OCI-LY7 (cell line): Measurements from ENCODE around the gene NXPH2. TPM values are rescaled to one million over a fixed set of nuclear protein-coding genes. Genes with fewer than 3 reads are reported as not detected.

ENCODE experiments used
- BruUV-seq: library from RNA; stranded (reverse); fragments of 400-500 nt; replicated peaks from 2 replicates; lab custom pipeline; 2021; lab: Mats Ljungman, UMichigan
- CTCF ChIA-PET: fragments of 300-600 bp; sonication (Branson Sonifier 250); formaldehyde crosslinking; loops from one replicate; lab custom pipeline; 2022; ENCODE audit warnings: antibody characterized with exemption; ENCODE audit not compliant: unreplicated experiment; lab: Charles Lee
- POLR2A ChIA-PET: fragments of 300-600 bp; sonication (Branson Sonifier 250); formaldehyde crosslinking; loops from one replicate; lab custom pipeline; 2022; ENCODE audit warnings: antibody characterized with exemption; lab: Charles Lee
- DNase-seq: peaks from one replicate; pipeline ENCODE4 v3.0.0-alpha.2; 2015; ENCODE audit warnings: low spot score
- H2AFZ ChIP-seq: fragments of 200-600 bp; sonication (generic), shearing (Covaris generic); 2 replicates; pipeline ENCODE4 v1.6.1; 2014; ENCODE audit warnings: mild to moderate bottlenecking, antibody characterized with exemption, low read length, moderate library complexity
- H3K27ac ChIP-seq: fragments of 200-600 bp; sonication (generic); 2 replicates; pipeline ENCODE4 v1.5.1; 2014; ENCODE audit warnings: mixed run types, low read depth, mild to moderate bottlenecking, moderate library complexity, low read length, inconsistent platforms; ENCODE audit not compliant: poor library complexity, severe bottlenecking
- H3K36me3 ChIP-seq: fragments of 200-600 bp; sonication (generic); 2 replicates; pipeline ENCODE4 v1.6.1; 2014; ENCODE audit warnings: mild to moderate bottlenecking, antibody characterized with exemption, low read length, moderate library complexity, mixed read lengths; ENCODE audit not compliant: insufficient read depth
- H3K4me1 ChIP-seq: fragments of 200-600 bp; sonication (generic); 2 replicates; pipeline ENCODE4 v1.5.1; 2014; ENCODE audit warnings: mild to moderate bottlenecking, low read length; ENCODE audit not compliant: insufficient read depth, poor library complexity, severe bottlenecking
- H3K4me2 ChIP-seq: fragments of 200-600 bp; sonication (generic); 2 replicates; pipeline ENCODE4 v1.6.1; 2014; ENCODE audit warnings: mild to moderate bottlenecking, low read length
- H3K4me3 ChIP-seq: fragments of 200-600 bp; sonication (generic); 2 replicates; pipeline ENCODE4 v1.5.1; 2014; ENCODE audit warnings: mild to moderate bottlenecking, low read depth, low read length; ENCODE audit not compliant: poor library complexity, severe bottlenecking
- H3K79me2 ChIP-seq: fragments of 200-600 bp; sonication (generic); 2 replicates; pipeline ENCODE4 v1.6.1; 2016; ENCODE audit warnings: low read depth, mild to moderate bottlenecking, low read length, moderate library complexity, mixed read lengths; ENCODE audit not compliant: insufficient read depth
- H3K9me2 ChIP-seq: fragments of 200-600 bp; sonication (generic); 2 replicates; pipeline ENCODE4 v1.6.1; 2016; ENCODE audit warnings: mild to moderate bottlenecking, low read length, mixed read lengths; ENCODE audit not compliant: insufficient read depth
- H3K9me3 ChIP-seq: fragments of 200-600 bp; sonication (generic); 2 replicates; pipeline ENCODE4 v1.6.1; 2014; ENCODE audit warnings: mild to moderate bottlenecking, mixed run types, low read length, mixed read lengths
- H4K20me1 ChIP-seq: fragments of 200-600 bp; sonication (generic); 2 replicates; pipeline ENCODE4 v1.6.1; 2014; ENCODE audit warnings: mild to moderate bottlenecking, antibody characterized with exemption, low read length, moderate library complexity, mixed read lengths; ENCODE audit not compliant: insufficient read depth
- EZH2phosphoT487 ChIP-seq: fragments of 200-600 bp; sonication (generic); IDR thresholded peaks from 2 replicates; pipeline ENCODE4 v1.6.1; 2018; ENCODE audit warnings: low read depth, borderline replicate concordance, mild to moderate bottlenecking, mixed run types, antibody characterized with exemption, low read length, moderate library complexity, mixed read lengths
- intact Hi-C: fragments of 100-400 bp; cut with micrococcal nuclease; formaldehyde crosslinking; loops from one replicate; pipeline ENCODE4 v1.10.0; 2022; ENCODE audit not compliant: unreplicated experiment
- total RNA-seq, 2 experiments: library from RNA; depleted of rRNA in 1 of 2; stranded (reverse); fragments of >200 nt in 1 of 2; shearing (Covaris generic) in 1 of 2; gene quantifications; 2 replicates each; pipeline ENCODE4 v1.2.3, GENCODE V29; 2014 to 2022
- TF ChIP-seq, protein P1 (sequence below): fragments of 200-600 bp; sonication (generic); conservative IDR thresholded peaks from 2 replicates; pipeline ENCODE4 v1.5.1; 2014; ENCODE audit warnings: mild to moderate bottlenecking, antibody characterized with exemption, low read length, moderate library complexity, mixed read lengths

NXPH2 gene
- total RNA-seq, 2 experiments from 2014 or later, result not detected

DNA sequence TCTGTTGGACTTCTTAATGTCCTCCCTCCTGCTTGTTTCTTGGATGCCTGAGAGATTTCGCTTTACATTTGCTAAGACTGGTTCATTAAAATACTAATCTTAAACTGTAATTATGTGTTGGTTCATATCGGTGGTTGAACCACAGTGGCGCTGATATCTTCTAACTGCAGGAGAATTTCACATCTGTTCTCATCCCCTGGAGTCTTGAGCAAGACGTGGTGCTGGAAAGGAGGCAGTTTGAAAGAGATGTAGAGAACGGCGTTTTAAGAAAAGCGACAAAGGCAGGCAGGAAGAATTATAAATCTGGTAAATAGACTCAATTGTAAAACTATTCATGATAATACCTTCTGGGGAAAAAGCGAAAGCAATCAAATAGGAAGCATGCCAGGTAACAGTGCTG lies 79.5 kb downstream of the NXPH2 start:
- ChIA-PET CTCF (no interaction called here), POLR2A (no interaction called here)
- no peak overlapping the region for H3K27ac ChIP-seq
- H3K79me2 ChIP-seq, result no peaks in the 10 kb centered on the region
- TF ChIP-seq, protein P1, sequence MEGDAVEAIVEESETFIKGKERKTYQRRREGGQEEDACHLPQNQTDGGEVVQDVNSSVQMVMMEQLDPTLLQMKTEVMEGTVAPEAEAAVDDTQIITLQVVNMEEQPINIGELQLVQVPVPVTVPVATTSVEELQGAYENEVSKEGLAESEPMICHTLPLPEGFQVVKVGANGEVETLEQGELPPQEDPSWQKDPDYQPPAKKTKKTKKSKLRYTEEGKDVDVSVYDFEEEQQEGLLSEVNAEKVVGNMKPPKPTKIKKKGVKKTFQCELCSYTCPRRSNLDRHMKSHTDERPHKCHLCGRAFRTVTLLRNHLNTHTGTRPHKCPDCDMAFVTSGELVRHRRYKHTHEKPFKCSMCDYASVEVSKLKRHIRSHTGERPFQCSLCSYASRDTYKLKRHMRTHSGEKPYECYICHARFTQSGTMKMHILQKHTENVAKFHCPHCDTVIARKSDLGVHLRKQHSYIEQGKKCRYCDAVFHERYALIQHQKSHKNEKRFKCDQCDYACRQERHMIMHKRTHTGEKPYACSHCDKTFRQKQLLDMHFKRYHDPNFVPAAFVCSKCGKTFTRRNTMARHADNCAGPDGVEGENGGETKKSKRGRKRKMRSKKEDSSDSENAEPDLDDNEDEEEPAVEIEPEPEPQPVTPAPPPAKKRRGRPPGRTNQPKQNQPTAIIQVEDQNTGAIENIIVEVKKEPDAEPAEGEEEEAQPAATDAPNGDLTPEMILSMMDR, result no peak
- no peak for TF ChIP-seq EZH2phosphoT487
- no peaks in the 10 kb centered on the region for H4K20me1 ChIP-seq
- no peaks in the 10 kb centered on the region for H3K36me3 ChIP-seq
- no peaks in the 10 kb centered on the region for H3K9me2 ChIP-seq
- no peak overlapping the region for H3K4me2 ChIP-seq
- H2AFZ ChIP-seq, result no peak overlapping the region
- no peaks in the 10 kb centered on the region for H3K9me3 ChIP-seq
- intact Hi-C loops, result no loop called here
- BruUV-seq, result no TSS peak
- no peak overlapping the region for H3K4me3 ChIP-seq
- DNase-seq, result no peak
- no peaks in the 10 kb centered on the region for H3K4me1 ChIP-seq

- H4K20me1 ChIP-seq, result no peaks in the 10 kb centered on the region
- no peaks in the 10 kb centered on the region for H3K36me3 ChIP-seq
- no peak for DNase-seq
- H3K4me1 ChIP-seq, result no peaks in the 10 kb centered on the region
- no peak overlapping the region for H3K27ac ChIP-seq
- intact Hi-C loops, result no loop called here
- no peak overlapping the region for H3K4me3 ChIP-seq
- ChIA-PET POLR2A (no interaction called here), CTCF (no interaction called here)
- TF ChIP-seq EZH2phosphoT487, result no peak
- TF ChIP-seq, protein P1, result no peak
- H3K79me2 ChIP-seq, result no peaks in the 10 kb centered on the region
- BruUV-seq, result no TSS peak
- H2AFZ ChIP-seq, result no peak overlapping the region
- no peaks in the 10 kb centered on the region for H3K9me3 ChIP-seq
- H3K4me2 ChIP-seq, result no peak overlapping the region
- H3K9me2 ChIP-seq, result no peaks in the 10 kb centered on the region
Measured at GRCh38 chr2:138699421-138699820, 80.8 kb downstream of the NXPH2 start.

DNA sequence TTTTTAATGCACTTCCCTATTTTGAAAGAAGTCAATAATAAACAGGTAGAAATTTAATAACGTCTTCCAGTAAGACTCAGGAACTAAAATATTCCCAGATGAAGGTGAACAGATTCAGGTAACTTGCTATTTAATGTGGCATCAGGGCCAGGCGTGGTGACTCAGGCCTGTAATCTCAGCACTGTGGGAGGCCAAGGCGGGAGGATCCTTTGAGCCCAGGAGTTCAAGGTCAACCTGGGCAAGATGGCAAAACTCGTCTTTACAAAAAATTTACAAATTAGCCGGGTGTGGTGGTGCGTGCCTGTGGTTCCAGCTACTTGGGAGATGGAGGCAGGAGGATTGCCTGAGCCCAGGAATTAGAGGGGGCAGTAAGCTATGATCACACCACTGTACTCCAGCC lies 81.8 kb downstream of the NXPH2 start:
- DNase-seq, result no peak
- no peak overlapping the region for H3K4me3 ChIP-seq
- no peaks in the 10 kb centered on the region for H3K4me1 ChIP-seq
- H3K4me2 ChIP-seq, result no peak overlapping the region
- POLR2A ChIA-PET, result no interaction called here
- H3K79me2 ChIP-seq, result no peaks in the 10 kb centered on the region
- no peak overlapping the region for H3K27ac ChIP-seq
- no peaks in the 10 kb centered on the region for H3K9me3 ChIP-seq
- H3K9me2 ChIP-seq, result no peaks in the 10 kb centered on the region
- no peak overlapping the region for H2AFZ ChIP-seq
- no peak for TF ChIP-seq EZH2phosphoT487
- TF ChIP-seq, protein P1, result no peak
- H3K36me3 ChIP-seq, result no peaks in the 10 kb centered on the region
- CTCF ChIA-PET, result no interaction called here
- no peaks in the 10 kb centered on the region for H4K20me1 ChIP-seq
- intact Hi-C loops, result no loop called here
- no TSS peak for BruUV-seq
